ENCODE measurements around the gene MYBPH.

MYBPH gene

DNA sequence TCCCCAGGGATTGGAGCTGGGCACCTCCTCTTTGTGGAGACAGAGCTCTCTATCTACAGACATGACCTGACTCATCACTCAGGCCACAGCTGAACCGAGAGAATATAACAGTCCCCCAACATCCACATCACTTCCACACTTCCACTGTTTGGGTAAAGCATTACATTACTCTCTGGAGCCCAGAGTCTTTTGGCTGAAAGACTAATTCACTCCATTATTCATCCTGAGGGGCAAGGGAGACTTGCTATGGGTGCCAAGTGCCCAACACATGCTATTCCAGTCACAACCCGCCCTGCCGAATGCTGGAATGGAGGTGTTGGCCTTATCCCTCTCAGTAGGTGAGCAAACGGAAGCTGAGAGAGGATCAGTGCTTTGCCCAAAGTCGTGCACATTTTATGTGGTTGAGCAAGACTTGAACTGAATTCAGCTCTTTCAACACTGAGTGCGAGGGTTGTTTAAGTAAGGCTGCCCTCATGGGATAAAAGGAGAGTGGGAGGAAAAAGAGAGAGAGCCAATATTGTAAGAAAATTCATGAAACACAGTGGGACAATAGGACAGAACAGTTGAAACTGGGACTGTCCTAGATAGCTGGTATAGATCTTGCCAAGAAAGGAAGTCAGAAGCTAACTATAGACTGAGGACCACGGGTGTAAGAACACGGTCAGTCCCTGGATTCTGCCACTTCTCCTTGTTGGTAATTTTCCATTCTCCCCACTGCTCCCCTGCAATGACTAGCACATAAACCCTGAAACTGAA, 24.4 kb upstream of the MYBPH start:
- DNase-seq (ENCODE audit: low spot score) = peak; percentile 71

DNA sequence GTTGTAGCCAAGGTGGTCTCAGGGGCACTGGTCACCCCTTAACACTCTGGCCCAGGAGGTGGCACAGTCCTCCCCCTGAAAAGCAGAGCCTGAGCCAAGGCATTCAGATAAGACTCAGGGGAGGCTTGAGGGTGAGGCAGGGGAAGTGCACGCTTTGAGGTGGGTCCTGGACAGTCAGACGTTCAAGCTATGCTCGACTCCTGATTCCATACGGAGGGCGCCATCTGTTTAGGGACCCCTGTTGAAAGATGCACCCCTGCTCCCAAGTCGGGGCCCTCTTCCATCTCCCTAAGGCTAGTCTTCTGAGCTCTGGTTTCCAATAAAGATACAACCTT, 23.8 kb upstream of the MYBPH start:
- DNase-seq (ENCODE audit: low spot score) = no peak

DNA sequence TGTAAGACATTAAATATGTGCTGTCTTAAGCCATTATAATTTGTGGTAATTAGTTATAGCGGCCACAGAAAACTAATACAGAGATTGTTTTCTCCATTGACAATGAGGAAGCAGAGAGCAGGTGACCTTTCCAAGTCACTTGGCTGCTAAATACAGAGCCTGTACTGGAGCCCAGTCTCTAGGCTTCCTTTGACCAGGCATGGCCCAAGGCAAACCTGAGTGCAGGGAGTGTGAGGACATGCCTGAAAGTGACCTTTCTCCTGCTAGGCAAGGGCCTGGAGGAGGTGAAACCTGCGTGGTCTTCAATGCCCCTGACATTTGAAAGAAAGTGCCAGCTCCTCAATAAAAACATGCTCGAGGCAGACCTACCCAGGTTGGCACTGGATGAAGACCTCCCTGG, 23.4 kb upstream of the MYBPH start:
- no peak for DNase-seq (ENCODE audit: low spot score)

DNA sequence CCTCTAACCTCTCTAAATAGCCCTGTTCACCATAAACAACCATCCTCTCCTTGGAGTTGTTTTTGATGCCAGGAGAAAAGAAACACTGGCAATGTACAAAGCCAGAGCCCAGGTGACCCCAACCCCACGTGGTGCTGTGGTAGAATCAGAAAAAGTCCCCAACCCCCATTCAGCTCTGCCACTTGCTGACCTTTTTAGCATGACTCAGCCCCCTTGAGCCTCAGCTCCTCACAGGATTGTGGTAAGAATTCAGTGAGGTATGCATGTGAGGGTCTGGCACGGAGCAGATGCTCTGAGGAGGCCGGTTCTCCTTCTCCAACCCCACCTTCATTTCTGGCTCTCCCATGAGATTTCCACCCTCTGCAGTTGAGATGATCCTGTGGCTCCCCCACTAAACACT, 22.0 kb upstream of the MYBPH start:
- DNase-seq (ENCODE audit: low spot score) = peak; percentile 78

DNA sequence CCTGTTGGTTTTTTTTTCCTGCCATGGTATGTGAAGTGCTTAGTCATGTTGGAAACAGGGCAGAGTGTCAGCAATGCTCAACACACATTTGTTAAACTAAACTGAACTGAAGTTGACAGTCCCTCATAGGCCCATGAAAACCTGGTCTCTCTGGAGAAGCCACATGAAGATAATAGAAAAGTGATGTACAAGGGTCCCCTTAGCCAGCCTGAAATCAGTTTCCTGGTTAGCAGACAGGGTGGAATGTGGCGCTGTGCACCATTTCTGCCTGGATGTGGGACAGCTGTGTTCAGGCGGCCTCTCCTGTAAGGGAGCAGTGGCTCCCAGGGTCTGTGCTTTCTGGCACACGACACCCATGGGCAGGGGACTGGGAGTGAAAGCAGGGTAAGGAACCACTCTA, 20.7 kb upstream of the MYBPH start:
- no peak for DNase-seq (ENCODE audit: low spot score)

DNA sequence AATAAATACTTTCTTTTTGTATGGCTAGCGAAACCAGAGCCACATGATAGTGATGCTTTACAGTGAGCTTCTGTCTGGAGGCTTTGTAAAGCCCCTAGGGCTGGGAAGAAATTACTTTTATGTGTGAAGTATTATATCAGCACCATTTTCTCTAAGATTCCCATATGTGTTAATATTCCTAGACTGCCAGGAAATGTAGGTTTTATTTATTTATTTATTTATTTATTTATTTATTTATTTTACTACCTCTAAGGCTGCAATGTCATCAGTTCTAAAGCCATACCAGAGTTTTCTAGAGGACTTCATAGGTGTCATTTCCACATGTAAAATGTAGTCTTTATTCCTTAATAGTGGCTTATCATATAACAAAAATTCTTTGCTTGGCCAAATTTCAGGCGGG, 15.3 kb upstream of the MYBPH start:
- DNase-seq (ENCODE audit: low spot score) = no peak

DNA sequence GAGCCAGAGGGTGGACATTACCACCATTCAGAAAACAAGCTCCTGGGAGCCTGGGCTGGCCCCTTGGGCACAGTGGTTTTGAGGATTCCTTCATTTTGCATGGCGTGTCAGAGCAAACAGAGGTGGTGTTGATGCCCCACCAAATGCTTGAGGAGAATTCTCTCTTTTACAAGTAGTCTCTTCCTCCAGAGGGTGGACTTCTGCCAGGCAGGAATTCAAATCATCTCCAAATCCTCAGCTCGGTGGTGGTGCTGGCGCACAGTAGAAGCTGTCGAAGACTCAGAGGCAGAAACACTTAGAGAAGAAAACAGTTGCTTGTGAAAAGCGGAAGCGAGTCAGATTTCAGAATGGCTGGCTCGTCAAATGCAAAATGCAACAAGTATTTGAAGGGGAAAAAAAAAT, 14.3 kb upstream of the MYBPH start:
- DNase-seq (ENCODE audit: low spot score) = no peak

DNA sequence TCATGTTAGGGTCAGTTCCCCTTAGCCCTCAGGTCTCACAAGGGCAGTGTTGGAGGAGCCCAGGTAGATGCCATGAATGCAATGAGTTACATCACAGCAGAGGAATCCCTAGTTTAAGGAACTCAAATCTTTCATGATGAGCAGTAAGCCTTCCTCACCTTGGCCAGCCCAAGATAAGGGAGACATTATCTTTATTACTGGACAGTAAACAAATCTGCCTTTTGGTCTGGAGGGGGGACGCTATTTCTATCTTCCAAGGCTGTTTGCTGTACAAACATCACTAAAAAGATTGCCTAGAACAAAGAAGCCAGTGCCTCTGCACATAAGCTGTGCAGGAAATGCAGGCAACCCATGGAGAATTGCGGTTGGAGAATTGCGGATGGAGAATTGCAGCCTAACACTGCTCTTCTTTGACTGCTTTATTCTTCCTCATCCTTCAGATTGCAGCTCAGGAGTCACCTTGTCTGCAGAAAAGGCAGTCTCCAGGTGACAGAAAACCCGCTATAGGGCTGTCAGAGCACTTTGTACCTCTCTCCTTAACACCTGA, 13.1 kb upstream of the MYBPH start:
- DNase-seq (ENCODE audit: low spot score) = no peak

DNA sequence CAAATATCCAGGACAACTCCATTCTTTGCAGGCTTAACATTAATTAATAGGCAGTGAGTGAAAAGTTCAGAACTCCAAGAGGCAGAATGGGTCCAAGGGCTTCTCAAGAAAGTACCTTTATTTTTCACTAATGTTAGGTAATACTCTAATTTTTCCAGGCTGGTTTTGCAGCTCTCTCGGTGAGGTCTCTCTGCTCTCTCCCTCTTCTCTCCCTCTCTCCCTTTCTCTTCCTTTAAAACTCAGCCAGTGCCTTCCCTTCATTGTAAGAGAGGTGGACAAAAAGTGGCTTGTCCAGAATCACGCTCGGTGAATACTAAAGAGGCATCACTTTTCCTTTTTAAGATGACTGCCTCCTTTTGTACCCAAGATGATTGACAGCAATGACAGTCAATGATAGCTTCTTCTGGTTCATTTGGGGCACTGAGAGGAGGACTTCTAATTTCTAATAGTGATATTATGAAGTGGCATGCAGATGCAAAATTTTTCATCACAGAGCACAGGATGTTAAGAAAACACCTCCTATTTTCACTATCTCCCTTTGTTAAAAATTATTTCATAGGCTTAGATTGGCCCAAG, 12.2 kb upstream of the MYBPH start:
- no peak for DNase-seq (ENCODE audit: low spot score)

DNA sequence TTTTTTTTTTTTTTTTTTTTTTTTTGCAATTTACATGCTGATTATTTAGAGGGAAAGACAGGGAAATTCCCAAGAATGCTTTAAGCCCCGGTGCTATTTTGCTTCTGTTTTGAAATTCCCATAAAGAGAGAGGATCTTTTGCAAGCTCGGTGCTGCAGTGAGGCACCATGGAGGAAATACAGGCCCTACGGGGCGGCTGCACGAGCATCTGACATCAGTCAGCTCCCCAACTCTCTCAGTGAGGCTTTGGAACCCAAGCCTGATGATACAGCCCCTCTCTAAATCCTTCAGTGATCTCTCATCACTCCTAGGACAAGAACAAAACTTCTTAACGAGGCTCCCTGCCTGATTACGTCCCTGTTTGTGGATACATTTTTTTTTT, 11.7 kb upstream of the MYBPH start:
- DNase-seq (ENCODE audit: low spot score) = no peak

DNA sequence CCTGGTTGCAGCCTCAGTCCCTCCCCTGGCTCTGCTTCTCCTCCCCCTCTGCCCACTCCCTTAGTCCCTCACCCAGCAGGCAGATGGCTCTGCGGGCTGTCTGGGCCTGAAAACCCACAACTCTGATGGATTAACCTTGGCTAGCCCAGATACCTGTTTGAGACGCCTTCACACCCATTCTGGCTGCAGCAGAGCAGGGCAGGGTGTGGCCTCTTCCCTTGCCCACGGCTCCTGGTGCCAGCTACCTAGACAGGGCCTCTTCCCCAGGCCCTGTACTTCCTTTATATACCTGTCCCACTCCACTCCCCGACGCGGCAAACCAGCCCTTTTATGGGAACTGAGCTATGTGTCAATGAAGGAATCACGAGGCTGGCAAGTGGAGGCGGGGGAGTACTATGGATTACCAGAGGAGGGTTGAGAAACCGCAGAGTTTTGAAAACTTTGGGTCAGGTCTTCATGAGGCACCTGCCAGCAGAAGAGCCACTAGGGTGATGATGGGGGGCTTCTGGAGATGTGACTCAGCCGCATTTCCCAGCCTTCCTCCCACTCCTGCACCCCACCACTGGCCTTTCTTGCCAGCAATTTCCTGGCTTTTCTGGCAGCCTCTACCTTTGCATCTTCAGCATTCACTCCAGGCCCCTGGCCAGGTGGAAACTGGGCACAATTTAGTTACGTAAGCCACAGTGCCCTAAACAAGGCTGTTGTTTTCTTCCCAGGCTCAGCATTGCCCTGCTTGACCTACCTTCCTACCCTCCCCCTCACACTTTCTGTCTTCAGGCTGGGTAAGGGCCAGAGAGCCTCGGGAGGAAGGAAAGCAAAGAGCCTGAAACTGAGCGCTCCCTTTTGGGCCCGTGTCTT, 11.0 kb upstream of the MYBPH start, which contains the start of gene CHI3L1:
Gene CHI3L1, minus strand, starts transcription at position 259 of the 858 bp plus-strand sequence. Its CDS starts 81 bp downstream, at position 178.
- DNase-seq (ENCODE audit: low spot score) = no peak

DNA sequence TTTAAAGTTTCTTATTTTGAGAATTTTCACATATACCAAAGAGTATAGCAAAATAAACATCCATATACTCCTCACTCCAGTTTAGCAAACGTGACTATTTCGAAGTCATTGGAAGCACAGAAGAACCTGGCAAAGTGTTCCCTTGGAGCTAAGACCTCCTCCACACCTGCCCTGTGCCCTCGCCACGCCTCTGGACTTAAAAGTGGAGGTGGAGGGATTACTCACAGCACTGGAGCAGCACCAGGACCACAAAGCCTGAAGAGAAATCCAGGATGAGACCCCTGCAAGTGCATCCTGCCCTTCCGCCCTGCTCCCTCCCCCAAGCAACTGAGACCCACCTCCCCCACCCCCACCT, 10.4 kb upstream of the MYBPH start:
- DNase-seq (ENCODE audit: low spot score) = no peak

DNA sequence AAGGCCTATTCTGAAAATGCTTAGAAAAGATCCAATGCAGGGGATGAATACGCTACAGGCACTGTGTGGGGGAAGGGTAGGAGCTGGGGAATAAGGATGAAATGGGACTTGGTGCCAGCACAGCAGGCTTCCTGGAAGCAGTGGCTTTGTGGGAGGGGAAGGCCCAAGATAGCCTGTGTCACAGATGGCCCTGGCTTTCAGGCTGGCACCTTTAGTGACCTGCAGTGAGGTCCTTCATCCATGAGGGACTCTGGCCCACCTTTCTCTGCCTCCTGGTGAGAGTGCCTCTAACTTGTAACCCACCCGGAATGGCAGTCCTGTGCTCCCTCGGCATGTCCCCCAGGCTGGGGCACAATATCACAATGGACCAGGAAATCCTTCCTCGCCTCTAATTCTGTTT, 10.0 kb upstream of the MYBPH start:
- no peak for DNase-seq (ENCODE audit: low spot score)

DNA sequence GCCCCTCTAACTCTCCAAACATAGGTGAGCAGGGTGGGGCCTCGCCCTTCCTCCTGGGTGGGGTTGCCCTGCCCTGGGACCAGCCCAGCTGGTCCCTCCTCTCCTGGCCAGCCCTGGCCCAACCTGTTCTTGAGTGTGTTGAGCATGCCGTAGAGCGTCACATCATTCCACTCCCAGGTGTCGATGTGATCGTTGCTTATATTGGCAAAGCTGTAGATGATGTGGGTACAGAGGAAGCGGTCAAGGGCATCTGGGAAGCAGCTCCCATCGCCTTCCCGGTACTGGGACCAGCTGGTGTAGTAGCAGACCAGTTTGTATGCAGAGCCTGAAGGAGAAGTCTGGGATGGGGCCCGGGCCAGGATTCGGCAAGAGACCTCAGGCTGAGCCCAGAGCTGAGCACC, 9.4 kb upstream of the MYBPH start:
- DNase-seq (ENCODE audit: low spot score) = no peak

DNA sequence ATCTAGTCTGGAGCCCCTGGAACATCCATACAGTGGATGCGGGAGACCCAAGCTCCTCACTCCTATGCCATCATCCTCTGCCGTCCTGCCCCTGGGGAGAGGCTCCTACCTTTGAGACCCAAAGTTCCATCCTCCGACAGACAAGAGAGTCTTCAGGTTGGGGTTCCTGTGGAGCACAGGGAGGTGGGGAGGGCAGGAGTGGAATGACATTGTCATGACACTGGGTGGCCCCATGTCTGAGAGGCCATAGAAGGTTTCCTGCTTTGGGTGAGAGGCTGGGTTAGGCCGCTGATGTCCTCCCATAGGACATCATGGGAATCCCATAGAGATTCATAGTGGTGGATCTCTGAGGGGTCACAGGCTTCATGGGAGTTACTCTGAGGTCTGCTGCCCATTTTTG, 8.8 kb upstream of the MYBPH start:
- DNase-seq (ENCODE audit: low spot score) = no peak

DNA sequence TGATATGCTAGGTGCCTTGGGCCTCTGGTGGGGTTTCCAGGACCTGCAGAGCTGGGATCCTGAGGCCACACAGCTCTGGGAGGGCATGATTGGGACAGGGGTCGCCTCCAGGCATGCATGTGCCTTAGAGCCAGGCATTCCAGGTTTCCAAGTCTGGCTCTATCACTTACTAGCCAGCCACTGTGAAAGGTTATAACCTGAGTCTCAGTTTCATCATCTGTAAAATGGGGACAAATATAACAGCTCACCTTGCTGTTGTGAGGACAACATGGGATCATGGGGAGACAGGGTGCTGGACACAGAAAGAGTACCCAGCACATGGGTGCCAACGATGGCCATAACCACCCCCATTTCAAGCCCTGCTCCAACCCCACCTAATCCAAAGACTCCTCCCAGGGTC, 8.2 kb upstream of the MYBPH start:
- no peak for DNase-seq (ENCODE audit: low spot score)

DNA sequence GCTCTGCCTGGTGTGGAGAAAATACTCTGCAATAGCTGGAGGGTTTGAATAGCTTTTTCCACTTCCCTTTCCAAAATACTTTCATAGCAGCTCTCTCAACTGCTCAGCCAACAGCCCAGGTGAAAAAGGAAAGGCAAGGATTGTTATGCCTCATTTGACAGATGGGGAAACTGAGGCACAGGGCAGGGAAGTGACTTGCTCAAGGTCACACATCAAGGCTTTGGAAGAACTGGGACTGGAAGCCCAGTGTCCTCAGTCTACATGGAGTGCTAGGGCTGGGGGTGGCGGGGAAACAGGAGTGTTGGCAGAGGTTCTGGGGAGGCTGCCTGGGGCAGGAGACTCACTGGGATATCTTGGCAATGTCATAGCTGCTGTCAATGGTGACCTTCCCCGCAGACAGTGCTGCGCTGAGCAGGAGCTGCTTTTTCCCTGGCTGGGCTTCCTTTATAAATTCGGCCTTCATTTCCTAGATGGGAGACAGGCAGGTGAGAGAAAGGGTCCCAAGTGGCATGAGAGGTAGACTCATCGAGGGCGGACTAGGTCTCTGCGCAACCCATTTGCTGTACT, 6.8 kb upstream of the MYBPH start:
- DNase-seq (ENCODE audit: low spot score) = no peak

DNA sequence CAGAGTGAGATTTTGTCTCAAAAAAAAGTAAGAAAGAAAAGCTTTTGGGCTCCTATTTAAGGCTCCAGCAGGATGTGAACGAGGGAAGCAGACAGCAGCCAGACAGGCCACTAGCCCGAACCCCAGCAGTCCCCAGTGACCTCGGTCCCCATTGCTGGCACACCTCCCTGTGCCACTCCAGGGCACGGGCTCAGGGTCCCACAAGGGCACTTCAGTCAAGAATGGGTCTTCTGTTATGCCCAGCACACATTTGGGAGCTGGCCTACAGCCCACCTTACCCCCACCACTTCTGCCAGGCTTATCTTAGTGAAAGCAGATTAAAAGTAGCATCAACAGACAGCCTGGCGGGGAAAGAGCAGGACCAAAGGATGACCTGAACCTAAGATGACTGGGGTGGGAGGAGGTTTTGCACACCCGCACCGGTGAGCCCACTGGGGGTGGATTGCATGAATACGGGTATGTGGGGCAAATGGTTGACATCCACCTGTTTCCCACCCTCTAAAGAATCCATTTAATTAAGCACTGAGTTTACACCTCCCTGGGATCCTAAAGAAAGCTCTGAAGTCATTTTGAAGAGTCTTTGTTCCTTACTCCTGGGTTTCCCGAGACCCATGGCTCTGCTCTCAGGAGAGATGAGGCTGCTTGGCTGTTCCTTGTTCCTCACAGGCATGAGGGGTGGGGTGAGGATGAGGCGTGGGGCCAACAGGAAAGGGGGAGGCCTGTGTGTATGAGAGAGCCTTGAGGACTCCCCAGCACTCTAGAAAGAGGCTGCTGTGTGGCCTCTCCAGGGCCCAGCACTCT, 6.2 kb upstream of the MYBPH start:
- no peak for DNase-seq (ENCODE audit: low spot score)

DNA sequence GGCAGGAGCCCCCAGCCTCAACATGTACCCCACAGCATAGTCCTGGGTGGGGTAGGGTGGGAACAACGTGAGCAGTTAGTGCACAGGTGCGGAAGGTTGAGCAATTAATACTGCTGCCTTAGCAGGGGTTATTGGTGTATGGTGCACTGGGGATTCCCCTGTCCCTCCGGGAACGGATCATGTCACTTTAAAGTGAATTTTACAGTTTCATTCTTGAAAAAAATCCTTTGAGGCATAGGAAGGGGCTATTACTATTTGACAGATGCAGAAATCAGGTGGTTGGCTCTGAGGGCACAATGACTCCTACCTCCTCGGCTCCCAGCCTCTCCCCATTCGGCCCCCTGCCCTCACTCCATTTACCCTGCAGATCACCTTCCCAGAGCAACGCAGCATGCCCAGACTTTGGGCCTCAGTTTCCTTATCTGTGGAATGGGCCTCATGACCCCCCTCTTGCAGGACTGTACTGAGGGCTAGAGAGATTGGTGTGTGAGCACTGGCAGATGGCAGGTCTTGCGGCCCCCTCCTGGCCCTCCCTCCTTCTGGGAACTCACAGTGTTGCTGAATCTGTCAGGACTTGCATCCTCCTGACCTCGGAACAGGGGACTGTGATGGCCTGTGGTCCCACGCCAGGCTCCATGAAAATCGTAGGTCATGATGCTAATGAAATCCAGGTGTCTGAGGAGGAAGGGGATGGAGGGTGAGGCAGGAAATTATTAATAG, 5.1 kb upstream of the MYBPH start:
- no peak for DNase-seq (ENCODE audit: low spot score)

DNA sequence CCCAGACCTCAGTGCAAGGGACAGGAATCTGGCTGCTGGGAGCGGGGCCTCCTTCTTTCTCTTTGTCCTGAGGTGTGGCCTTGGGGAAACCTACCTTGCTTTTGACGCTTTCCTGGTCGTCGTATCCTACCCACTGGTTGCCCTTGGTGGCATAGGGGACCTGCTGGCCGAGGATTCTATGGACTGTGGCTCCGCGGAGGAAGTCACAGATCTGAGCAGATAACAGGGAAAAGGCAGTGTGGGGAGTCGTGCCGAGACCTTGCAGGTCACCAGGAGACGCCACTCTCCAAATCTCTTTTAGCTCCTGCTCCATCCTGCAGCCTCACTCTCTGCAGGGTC, 4.0 kb upstream of the MYBPH start:
- no peak for DNase-seq (ENCODE audit: low spot score)
